ENCODE data around the gene TCF19.
A peak's percentile ranks its signal among the peaks of the same experiment; 100 is the strongest.

Gene TCF19, protein sequence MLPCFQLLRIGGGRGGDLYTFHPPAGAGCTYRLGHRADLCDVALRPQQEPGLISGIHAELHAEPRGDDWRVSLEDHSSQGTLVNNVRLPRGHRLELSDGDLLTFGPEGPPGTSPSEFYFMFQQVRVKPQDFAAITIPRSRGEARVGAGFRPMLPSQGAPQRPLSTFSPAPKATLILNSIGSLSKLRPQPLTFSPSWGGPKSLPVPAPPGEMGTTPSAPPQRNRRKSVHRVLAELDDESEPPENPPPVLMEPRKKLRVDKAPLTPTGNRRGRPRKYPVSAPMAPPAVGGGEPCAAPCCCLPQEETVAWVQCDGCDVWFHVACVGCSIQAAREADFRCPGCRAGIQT

GRCh38 chr6:31158140-31158862 lies at the start of gene TCF19:
Gene TCF19, plus strand, starts transcription at chr6:31158589. Its CDS starts 881 bp downstream, at chr6:31159470.
- DNase-seq (ENCODE audit: low spot score): peak; percentile 98

GRCh38 chr6:31110825-31111582 lies 47.4 kb upstream of the TCF19 start:
- DNase-seq (ENCODE audit: low spot score): peak; percentile 67

GRCh38 chr6:31111712-31112111 lies 46.7 kb upstream of the TCF19 start:
- no peak for DNase-seq (ENCODE audit: low spot score)

DNA sequence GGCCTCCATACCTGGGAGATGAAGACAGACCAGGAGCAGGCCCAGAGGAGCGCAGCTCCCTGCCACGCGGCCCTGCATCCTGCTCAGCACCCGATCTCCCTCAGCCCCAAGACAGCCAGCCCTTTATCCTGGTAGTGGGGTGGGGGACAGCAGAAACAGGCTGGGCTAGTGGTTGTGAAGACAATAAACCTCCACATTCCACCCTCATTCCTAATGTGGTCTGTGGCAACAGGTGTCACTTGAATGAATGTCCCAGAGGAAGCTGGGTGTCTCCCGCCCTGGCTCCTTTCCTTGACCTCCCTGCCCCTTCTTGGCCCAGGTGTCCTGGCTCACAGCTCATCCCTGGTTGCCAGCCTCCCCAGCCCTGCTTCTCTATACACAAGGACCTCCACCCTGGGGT lies 45.9 kb upstream of the TCF19 start, which contains the start of gene C6orf15:
Gene C6orf15, minus strand, starts transcription at position 98 of the 400 bp plus-strand sequence. Its CDS starts 20 bp downstream, at position 78.
- no peak for DNase-seq (ENCODE audit: low spot score)

DNA sequence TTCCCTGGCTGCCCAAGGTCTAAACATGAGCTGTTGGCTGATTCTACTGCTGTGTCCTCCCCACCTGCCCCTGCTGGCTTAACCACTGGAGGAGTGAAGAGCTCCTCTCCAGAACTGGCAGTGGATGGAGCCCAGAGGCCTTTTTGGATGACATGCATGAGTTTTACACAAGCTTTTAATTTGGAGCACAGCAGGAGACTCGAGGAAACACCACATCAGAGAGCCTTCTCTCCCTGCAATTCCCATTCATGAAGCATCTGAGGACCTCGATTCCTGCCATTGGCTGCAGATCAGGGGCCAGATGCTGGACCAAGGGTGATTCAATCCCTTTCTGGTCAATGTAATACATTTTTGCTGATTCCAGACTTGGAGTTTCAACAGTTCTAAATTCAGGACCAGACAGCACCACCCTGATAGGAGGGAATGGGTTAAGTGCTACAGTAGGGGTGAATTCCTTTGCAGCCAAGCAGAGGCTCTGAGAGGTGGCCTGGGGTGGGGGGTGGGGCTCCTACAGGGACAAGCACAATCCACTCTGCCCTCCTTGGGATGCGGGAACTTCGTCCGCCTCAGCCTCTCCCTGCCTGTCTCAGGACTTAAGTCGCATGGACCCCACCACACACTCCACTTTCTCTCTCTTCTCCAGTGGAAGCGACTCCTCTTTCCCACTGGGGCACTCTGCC lies 44.4 kb upstream of the TCF19 start:
- no peak for DNase-seq (ENCODE audit: low spot score)

DNA sequence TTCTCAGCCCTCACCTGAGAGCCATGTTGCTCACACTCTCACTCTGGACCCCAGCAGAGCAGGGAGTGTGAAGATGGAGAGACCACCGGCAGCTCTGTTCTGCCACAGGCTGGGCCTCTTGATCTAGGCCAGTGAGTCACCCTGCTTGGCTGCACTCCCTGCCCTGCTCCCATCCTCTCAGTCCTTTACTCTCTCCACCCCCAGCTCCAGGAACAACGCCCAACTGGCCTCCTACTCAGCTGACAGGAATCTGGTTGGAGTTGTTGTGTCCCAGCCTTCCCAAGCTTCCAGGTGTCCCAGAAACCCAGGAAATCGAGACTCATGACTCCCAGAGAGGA lies 43.9 kb upstream of the TCF19 start, which contains the start of gene PSORS1C1:
Gene PSORS1C1, plus strand, starts transcription at position 260 of the 338 bp plus-strand sequence. CDS start 14,833 bp downstream, outside the sequence.
- DNase-seq (ENCODE audit: low spot score): peak; percentile 46

- DNase-seq (ENCODE audit: low spot score): no peak
These were observed 43.2 kb upstream of the TCF19 start for GRCh38 chr6:31114970-31115849.

DNA sequence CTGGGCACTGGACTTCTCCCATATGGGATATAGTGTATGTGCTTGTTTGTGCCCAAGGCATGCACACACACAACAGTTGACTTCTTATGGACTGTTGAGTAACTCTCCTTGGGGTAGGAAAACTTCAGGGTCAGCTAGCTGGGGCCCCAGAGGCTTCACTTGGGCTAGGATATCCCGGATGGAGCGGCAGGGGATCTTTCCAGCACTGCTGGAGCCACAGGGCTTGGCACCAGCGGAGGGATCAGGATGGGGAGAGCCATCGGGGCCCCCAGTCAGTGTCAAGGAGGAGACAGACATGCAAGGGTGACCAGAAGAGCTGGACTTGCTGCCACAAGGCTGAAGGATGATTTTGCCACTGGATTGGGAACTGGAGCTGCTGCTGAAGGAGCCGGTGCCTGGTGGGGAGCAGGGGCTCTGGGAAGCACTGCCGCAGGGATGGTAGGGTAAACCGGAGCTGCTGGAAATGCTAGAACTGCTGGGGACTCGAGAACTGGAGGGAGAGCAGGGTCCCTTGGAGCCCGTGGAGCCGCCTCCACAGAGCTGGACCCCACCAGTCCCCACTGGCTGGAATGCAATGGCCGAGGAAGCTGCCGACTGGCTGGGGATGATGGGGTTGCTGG lies 42.3 kb upstream of the TCF19 start:
- DNase-seq (ENCODE audit: low spot score): no peak

GRCh38 chr6:31116661-31117385 lies 41.6 kb upstream of the TCF19 start:
- DNase-seq (ENCODE audit: low spot score): no peak

GRCh38 chr6:31118178-31118577 lies 40.2 kb upstream of the TCF19 start:
- DNase-seq (ENCODE audit: low spot score): no peak

- no peak for DNase-seq (ENCODE audit: low spot score)
These were observed 38.1 kb upstream of the TCF19 start, which contains the start of gene CDSN for GRCh38 chr6:31120151-31120915. Gene CDSN, minus strand, starts transcription at chr6:31120446. Its CDS starts 27 bp downstream, at chr6:31120419.

DNA sequence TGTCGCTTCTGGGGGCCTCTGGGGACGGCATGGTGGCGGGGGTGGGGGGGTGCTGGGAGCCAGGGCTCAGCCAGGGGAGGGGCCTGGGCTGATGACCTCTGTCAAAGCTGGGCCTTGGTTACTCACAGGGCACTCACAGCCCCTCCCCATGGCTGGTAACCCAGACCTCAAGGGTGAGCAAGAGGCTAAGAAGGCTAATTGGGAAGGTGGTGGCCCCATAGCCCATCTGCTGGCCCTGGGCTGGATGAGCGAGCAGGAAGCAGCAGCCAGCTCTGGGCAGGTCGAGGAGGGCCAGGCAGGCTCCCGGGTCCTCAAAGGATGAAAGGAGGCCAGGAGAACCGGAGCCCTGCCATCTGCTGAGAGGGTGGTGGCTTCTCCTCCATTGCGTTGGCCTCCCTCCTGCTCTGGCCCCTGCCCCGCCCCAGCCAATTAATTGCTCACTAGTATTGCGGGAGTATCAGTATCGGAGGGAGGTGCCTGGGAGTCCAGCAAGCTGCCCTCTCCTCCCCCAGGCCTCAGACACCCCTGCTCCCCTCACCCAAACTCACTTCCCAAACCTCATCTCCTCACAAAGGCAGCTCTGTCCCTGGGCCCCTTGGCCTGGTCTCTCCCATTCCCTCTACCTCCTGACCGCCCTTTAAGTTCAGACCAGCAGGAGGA lies 37.1 kb upstream of the TCF19 start:
- no peak for DNase-seq (ENCODE audit: low spot score)

DNA sequence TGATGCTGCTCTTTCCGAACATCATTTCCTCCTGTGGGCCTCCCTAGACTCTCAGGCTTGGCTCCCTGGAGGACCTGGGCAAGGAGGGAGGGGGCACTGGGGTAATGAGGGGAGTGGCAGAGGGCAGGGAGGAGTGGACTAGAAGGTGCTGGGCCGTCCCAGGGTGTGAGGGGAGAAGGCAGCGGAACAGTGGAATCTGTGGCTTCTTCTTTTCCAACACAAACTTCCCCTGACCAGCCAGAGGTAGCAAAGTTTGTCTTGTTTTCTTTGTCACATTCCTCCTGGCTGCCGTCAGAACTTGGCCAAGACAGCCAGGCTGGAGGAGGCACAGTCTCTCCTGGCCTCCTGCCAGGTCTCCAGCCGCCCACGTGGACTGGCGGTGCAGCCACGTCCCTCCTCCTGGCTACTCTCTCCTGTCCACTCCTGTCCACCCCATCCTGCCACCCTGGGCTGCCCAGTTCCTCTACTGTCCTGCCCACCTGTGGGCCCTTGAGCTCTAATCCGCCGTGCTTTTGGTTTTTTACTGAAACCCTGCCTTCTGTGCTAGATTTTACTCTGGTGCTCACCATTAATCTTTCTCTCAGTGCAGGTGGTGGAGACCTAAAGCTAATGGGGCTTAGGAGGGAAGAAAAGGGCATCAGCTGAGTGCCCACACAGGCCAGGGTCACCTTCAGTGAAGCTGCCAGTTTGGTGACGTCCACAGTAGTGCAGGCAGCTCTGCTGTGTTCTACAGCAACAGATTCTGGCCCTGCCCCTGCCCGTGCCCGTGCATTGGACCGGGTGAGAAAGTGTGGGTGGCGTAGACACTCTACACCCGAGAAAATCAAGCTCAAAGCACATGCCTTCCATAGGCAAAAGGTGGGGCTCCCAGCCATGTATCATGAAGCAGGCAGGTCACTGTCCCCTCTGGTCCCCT lies 35.3 kb upstream of the TCF19 start:
- DNase-seq (ENCODE audit: low spot score): peak; percentile 45

DNA sequence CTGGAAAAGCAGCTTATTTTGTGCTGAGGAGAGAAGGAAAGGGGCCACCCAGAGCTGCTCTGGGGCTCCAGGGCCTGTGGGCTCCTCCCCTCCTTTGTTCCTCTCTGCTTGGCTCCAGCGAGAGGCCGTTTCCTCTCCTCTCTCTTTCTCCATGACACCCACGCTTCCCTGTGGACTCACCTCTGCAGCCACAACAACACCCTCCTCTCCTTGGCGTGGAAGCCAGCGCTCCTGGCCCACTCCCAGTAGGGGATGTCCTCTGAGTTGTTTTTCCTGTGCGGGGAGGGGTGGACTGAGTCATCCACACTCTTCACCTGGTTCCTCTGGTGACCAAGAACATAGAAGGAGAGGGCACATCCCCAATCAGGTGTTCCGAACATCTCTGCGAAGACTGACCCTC lies 33.2 kb upstream of the TCF19 start:
- DNase-seq (ENCODE audit: low spot score): peak; percentile 39

- DNase-seq (ENCODE audit: low spot score): no peak
These were observed 32.6 kb upstream of the TCF19 start for GRCh38 chr6:31125586-31126363.

GRCh38 chr6:31126396-31127175 lies 31.8 kb upstream of the TCF19 start:
- DNase-seq (ENCODE audit: low spot score): no peak

Measured in iPS-NIHi11 (cell line).